ENCODE data around the gene RGS14.
"Not testable (repeated sequence)": the region's sequence is repeated elsewhere in the genome, so short reads cannot be mapped to it uniquely, and the experiment has no call there.

RGS14 gene

GRCh38 chr5:177373806-177374205, 16.1 kb downstream of the RGS14 start:
- peak overlapping the region in 18 of 21 experiments; percentile 32 to 88 (median 71) for H3K27ac ChIP-seq
- no peak overlapping the region for H3K4me3 ChIP-seq

- Histone ChIP-seq H3K4me3 (no peak overlapping the region), H3K27ac (peak overlapping the region in 13 of 21 experiments; percentile 32 to 88 (median 75))
Measured at GRCh38 chr5:177374211-177374610, 16.5 kb downstream of the RGS14 start.

DNA sequence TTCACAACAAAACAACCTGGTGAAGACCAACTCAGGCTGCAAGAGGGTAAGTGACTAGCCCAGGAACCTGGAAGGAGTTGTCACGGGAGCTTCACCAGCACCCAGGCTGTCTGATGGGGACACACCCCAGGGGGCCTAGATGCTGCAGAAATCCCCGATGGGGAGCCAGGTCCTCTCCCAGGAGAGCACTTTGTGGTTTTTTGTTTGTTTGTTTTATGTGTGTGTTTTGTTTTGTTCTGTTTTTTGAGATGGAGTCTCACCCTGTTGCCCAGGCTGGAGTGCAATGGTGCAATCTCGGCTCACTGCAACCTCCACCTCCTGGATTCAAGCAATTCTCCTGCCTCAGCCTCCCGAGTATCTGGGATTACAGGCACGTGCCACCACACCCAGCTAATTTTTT, 17.8 kb downstream of the RGS14 start:
- peak overlapping the region in 2 of 21 experiments; percentile 86 to 88 for H3K27ac ChIP-seq
- not testable (repeated sequence) for H3K4me3 ChIP-seq

DNA sequence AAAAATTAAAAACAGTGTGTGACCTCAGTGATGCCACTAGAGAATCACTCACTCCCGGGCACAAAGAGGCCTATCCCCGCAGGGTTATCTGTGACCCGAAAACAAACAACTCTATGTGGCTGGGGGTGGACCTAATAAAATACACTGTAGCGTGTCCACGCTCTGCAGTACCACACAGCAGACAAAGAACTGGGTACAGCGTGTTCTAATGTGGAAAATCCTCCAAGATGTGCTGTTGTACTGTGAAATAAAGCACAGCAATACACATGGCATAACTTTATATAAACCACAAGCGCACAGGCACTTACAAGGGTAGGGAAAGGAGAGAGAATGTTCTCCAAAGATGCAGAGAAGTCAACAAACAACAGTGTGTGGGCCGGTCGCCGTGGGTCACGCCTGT, 18.4 kb downstream of the RGS14 start:
- Histone ChIP-seq H3K27ac (no peak overlapping the region), H3K4me3 (no peak overlapping the region)

DNA sequence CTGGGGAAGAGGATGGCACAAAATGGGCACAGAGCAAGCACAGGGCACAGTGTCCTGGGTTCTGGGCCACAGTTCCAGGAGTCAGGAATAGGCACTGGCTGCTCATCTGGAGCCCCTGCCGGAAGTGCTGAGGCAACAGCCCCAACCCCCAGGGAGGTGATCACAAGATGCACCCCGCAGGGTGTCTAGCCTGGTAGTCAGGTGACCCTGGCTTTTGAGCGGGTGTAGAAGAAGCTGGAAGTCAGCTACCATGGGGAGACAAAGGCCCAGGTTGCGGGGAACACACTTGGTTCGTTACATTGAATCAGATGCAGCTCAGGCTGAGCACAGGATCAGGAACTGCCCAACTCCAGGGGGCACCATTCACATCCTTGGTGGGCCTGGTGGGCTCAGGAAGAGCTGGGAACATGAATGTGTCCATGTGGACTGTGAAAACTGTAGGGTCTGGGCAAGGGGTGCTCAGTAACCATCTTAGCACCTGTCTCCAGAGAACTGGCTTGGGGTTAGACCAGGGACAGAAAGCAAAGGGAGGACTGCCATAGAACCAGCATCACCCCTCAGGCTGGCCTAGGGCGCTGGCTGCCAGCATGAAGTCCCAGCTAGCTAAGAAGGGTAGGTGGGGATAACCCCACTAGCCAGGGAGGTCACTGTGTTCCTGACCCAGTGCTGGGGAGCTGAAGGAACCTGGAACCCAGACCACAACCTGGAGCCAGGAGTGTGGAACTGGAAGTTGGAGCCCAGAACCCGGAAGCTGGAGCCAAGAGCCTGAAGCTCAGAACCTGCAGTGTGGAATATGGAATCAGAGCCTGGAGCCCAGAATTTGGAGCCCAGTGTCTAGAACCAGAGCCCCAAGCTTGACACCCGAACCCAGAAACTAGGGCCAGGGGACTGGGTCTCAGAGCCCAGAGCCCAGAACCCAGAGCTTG, 20.4 kb downstream of the RGS14 start:
- Histone ChIP-seq H3K4me3 (no peak overlapping the region), H3K27ac (peak overlapping the region in 1 of 21 experiments; percentile 51)

DNA sequence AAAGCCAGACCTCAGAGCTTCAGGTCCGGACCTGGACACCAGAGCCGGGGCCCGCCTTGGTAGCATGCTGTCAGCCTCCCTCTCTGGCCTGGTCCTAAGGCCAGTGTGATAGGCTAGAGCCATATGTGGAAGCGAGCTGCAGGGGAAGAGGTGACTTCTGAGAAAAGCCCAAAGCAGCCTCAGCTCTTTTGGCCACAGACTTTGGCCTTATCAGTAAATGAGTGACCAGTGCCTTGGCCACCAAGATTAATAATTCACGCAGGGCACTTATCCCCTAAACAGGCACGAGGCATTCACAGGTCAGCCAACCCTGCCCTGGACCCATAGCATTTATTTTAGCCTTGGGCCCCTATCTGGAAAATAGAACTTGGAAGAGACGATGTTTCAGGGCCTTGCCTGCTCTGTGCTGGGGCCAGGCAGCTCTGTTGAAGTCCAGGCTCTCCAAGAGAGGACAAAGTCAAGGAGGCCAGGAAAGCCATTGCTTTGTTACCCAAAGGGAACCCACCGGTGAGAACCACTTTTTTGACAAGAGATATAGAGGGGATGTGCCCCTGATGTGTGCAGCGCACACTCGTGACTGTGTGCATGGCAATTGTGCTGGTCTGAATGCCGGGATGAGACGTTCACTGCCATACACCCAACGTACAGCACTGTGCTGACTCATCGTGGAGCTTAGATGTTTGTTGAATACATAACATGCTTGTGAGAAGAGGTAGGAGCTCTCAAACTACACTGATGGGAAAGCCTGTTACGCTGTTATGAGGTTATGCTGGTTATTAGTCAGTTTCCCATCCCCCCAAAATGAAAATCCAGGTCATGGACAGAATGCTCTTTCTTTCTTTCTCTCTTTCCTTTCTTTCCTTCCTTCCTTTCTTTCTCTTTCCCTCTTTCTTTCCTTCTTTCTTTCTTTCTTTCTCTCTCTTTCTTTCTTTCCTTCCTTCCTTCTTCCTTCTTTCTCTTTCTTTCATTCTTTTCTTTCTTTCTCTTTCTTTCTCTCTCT, 21.5 kb downstream of the RGS14 start:
- Histone ChIP-seq H3K4me3 (no peak overlapping the region), H3K27ac (peak overlapping the region in 1 of 21 experiments; percentile 51)

DNA sequence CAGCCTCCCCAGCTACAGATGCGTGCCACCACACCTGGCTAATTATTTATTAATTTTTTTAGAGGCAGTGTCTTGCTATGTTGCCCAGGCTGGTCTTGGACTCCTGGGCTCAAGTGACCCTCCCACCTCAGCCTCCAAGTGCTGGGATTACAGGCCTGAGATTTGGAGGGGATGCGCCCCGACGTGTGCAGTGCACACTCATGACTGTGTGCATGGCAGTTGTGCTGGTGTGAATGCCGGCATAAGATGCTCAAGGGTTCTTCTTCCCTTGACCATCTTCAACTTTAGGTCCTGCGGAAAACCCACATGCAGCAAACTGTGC, 23.0 kb downstream of the RGS14 start:
- Histone ChIP-seq H3K27ac (no peak overlapping the region), H3K4me3 (no peak overlapping the region)

- no peak overlapping the region for H3K4me3 ChIP-seq
- H3K27ac ChIP-seq, result no peak overlapping the region
Measured at GRCh38 chr5:177382423-177383029, 24.8 kb downstream of the RGS14 start.

DNA sequence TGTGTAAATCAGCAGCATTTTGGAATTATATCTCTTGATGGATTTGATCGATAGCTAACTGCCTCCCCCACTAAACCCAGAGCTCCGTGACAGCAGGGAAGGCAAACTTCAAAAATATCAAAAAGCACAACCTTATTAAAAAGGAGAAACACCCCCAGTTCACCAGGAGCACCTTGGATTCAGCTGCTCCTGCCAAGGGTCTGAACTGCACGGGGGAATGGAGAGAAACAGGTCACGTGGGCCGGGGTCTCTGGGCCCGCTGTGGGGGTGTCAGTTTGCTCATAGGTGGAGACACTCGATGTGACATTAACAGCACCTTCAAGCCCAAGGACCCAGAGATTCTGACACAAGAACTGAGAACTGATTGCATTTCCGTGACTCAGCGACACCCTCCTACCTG, 25.5 kb downstream of the RGS14 start:
- Histone ChIP-seq H3K4me3 (no peak overlapping the region), H3K27ac (no peak overlapping the region)

- H3K4me3 ChIP-seq, result no peak within 1 kb of the TSS
- H3K27ac ChIP-seq, result no peak within 1 kb of the TSS
Measured at GRCh38 chr5:177384134-177384533, 26.4 kb downstream of the RGS14 start, which contains the start of gene SLC34A1. SLC34A1 (plus strand) TSS chr5:177384434; CDS start chr5:177385742, 1,308 bp downstream.

GRCh38 chr5:177385720-177386119, 28.0 kb downstream of the RGS14 start:
- Histone ChIP-seq H3K4me3 (no peak overlapping the region), H3K27ac (peak overlapping the region in 1 of 21 experiments; percentile 47)

- Histone ChIP-seq H3K27ac (peak overlapping the region in 1 of 21 experiments; percentile 47), H3K4me3 (no peak overlapping the region)
Measured at GRCh38 chr5:177386542-177386941, 28.8 kb downstream of the RGS14 start.

DNA sequence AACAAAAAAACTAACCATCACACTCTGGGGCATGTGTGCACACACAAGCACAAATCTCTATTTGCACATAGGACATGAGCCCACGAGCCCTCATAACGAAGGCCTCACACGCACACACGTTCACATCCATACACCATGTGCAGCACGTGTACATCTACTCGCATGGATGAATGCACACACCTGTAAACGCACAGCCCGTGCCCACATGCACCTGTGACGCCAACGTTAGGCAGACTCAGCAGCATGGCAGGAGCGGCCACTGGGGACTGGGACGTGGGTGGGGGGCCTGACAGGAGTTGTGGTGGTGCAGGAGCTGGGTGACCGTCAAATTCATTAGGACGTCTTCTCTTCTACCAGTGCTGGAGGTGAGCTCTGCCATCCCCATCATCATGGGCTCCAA, 29.7 kb downstream of the RGS14 start:
- no peak overlapping the region for H3K4me3 ChIP-seq

DNA sequence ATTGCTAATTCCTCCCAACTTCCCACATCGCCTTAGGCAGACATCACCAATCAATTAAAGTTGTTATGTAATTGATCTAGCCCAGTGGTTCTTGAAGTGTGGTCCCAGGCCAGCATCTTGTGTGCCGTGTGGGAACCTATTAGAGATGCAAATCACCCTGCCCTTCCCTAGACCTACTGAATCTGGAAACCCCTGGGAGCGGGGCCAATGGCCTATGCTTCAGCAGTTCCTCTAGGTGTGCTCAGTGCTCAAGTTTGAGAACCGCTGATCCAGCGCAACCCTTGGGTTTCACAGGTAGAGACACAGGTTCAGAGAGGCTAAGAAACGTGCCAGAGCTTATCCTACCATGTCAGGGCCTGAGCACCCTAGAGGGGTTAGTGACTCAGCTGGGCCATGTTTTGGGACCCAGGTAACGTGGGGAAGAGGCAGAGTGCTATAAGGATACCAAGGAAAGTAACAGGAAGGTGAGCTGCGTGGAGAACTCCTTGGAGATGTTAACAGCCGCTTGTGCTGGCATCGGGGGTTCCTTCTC, 30.9 kb downstream of the RGS14 start:
- peak overlapping the region in 17 of 21 experiments; percentile 12 to 90 (median 65) for H3K27ac ChIP-seq
- peak overlapping the region in 1 of 7 experiments; percentile 12 for H3K4me3 ChIP-seq

More for the DNA sequence above, 29.7 kb downstream of the RGS14 start:
- H3K27ac ChIP-seq, result peak overlapping the region in 1 of 21 experiments; percentile 90

- H3K4me3 ChIP-seq, result peak overlapping the region in 1 of 7 experiments; percentile 12
- peak overlapping the region in 19 of 21 experiments; percentile 27 to 90 (median 65) for H3K27ac ChIP-seq
Measured at GRCh38 chr5:177389241-177390169, 31.8 kb downstream of the RGS14 start.

GRCh38 chr5:177390363-177391300, 32.9 kb downstream of the RGS14 start:
- Histone ChIP-seq H3K4me3 (no peak overlapping the region), H3K27ac (peak overlapping the region in 19 of 21 experiments; percentile 2 to 90 (median 65))

GRCh38 chr5:177392765-177393164, 35.0 kb downstream of the RGS14 start:
- no peak overlapping the region for H3K4me3 ChIP-seq
- H3K27ac ChIP-seq, result no peak overlapping the region

All from skin epidermis (tissue), 12 donors.